Measurements from ENCODE around the gene GRAMD1B. TPM values are rescaled to one million over a fixed set of nuclear protein-coding genes. Genes with fewer than 3 reads are reported as not detected.
A peak's percentile ranks its signal among the peaks of the same experiment; 100 is the strongest.

The GRAMD1B gene
- total RNA-seq, 6 experiments from 2014 or later: 1.0 to 2.0 (median 1.5) TPM

GRCh38 chr11:123577081-123577598 is 147.1 kb downstream of the GRAMD1B start:
- 60% methylated on average over 28 of the region's 37 CpGs for WGBS (ENCODE audit: insufficient coverage, low coverage, low lambda C conversion rate, missing lambda C conversion rate)
- Histone ChIP-seq H3K27ac (no peak overlapping the region), H3K27me3 (no peaks in the 10 kb centered on the region), H3K9me3 (no peaks in the 10 kb centered on the region), H3K4me3 (no peak overlapping the region), H3K4me1 (no peaks in the 10 kb centered on the region), H3K36me3 (no peaks in the 10 kb centered on the region)
- TF ChIP-seq POLR2A (IDR thresholded peaks at IDR 0.05): no peak
- TF ChIP-seq, protein P1, sequence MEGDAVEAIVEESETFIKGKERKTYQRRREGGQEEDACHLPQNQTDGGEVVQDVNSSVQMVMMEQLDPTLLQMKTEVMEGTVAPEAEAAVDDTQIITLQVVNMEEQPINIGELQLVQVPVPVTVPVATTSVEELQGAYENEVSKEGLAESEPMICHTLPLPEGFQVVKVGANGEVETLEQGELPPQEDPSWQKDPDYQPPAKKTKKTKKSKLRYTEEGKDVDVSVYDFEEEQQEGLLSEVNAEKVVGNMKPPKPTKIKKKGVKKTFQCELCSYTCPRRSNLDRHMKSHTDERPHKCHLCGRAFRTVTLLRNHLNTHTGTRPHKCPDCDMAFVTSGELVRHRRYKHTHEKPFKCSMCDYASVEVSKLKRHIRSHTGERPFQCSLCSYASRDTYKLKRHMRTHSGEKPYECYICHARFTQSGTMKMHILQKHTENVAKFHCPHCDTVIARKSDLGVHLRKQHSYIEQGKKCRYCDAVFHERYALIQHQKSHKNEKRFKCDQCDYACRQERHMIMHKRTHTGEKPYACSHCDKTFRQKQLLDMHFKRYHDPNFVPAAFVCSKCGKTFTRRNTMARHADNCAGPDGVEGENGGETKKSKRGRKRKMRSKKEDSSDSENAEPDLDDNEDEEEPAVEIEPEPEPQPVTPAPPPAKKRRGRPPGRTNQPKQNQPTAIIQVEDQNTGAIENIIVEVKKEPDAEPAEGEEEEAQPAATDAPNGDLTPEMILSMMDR (IDR thresholded peaks at IDR 0.05): peak; percentile 66 to 90 (median 82)
- ATAC-seq (peak; percentile 75 to 86 (median 82)), DNase-seq (peak; percentile 71 to 79 (median 74))
- intact Hi-C loops (cut with DNase I): loop anchor here in 1 of 2 donors (5.0 to 10.0 kb wide), 2 partner anchors 62 to 130 kb away; no protein-coding TSS in a partner anchor

DNA sequence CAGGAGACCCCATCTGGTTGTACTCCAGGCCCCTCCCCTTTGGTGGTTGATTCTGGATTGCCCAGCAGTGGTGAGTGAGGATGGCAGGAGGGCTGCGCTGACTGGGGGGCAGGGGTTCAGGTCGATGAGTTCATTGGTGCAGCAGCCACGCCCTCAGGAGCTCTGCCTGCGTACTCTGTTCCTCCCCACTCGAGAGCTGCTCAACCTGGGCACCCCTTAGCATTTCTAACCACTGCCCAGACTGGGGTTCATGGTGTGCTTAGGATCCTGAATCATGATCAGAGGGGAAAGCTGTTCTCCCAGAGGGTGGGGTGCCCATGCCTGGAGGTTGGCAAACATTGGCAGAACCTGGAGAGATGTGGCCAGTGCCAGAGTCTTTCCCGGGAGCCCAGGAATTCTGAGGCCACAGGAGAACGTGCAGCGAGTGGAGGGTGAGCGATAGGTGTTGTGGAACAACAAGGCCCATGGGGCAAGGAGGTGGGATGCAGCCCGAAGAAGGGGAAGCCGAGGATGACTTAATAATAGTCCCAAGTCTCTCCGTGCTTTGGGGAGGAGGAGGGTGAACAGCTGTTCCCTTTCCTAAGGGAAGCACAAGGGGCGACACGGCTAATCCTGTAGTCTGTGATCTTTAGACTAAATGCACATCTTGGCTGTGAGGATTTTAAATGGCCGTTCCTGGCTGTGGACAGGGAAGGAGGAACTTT is 148.9 kb downstream of the GRAMD1B start:
- no peaks in the 10 kb centered on the region for H3K4me1 ChIP-seq
- H3K9me3 ChIP-seq: no peaks in the 10 kb centered on the region
- no peaks in the 10 kb centered on the region for H3K27me3 ChIP-seq
- intact Hi-C loops (cut with DNase I): loop anchor here in 1 of 2 donors (5.0 to 10.0 kb wide), 2 partner anchors 64 to 128 kb away; no protein-coding TSS in a partner anchor
- TF ChIP-seq POLR2A (IDR thresholded peaks at IDR 0.05): no peak
- TF ChIP-seq, protein P1 (IDR thresholded peaks at IDR 0.05): no peak
- no peak overlapping the region for H3K27ac ChIP-seq
- ATAC-seq: no peak
- DNase-seq: no peak
- no peaks in the 10 kb centered on the region for H3K36me3 ChIP-seq
- H3K4me3 ChIP-seq: no peak overlapping the region
- 31% methylated on average over 4 of the region's 15 CpGs for WGBS (ENCODE audit: insufficient coverage, low coverage, low lambda C conversion rate, missing lambda C conversion rate)

DNA sequence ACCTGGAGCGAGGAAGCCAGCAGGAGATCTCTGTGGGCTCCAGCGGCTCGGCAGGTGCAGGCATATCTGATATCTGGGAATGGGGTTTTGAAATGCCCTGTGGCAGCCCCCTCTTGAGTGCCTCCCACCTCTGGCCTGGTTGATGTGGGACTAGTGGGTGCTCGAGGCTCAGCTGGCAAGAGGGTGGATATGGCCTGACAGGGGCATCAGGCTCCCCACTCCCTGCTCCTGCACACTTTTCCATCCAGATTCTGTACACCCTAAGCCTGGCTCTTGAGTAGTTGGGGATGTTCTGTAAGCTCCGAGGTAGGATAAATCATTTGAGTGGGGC is 149.4 kb downstream of the GRAMD1B start:
- no peak overlapping the region for H3K4me3 ChIP-seq
- no peak overlapping the region for H3K27ac ChIP-seq
- intact Hi-C loops (cut with DNase I): loop anchor here in 1 of 2 donors (5.0 to 10.0 kb wide), 2 partner anchors 65 to 128 kb away; no protein-coding TSS in a partner anchor
- DNase-seq (no peak), ATAC-seq (no peak)
- no peaks in the 10 kb centered on the region for H3K36me3 ChIP-seq
- 51% methylated on average over 2 of the region's 5 CpGs for WGBS (ENCODE audit: insufficient coverage, low coverage, low lambda C conversion rate, missing lambda C conversion rate)
- H3K9me3 ChIP-seq: no peaks in the 10 kb centered on the region
- no peaks in the 10 kb centered on the region for H3K27me3 ChIP-seq
- TF ChIP-seq, protein P1 (IDR thresholded peaks at IDR 0.05): no peak
- no peak for TF ChIP-seq POLR2A (IDR thresholded peaks at IDR 0.05)
- H3K4me1 ChIP-seq: no peaks in the 10 kb centered on the region

DNA sequence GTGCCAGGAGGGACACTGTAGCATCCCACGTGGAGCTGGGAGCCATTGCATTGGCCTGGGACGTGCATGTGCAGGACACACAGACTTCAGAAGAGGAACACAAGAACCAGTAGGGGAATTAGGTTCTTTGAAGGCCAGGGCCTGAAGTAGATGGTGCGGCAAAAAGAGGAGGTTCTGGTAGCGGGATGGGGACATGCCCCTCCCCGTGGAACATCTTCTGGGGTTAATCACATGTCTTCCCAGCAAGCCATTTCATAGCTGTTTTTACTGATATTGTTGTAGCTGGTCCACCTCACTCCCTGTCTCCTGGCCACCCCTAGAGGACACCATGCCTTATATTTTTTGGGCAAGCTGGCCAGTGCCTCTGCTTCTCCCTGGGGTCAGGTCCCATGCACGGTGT is 150.1 kb downstream of the GRAMD1B start:
- intact Hi-C loops (cut with DNase I): loop anchor here in 1 of 2 donors (5.0 kb wide), 1 partner anchor 127 kb away; no protein-coding TSS in a partner anchor
- H3K9me3 ChIP-seq: no peaks in the 10 kb centered on the region

More for the DNA sequence above, 150.1 kb downstream of the GRAMD1B start:
- ATAC-seq (no peak), DNase-seq (no peak)
- Histone ChIP-seq H3K4me1 (no peaks in the 10 kb centered on the region), H3K27me3 (no peaks in the 10 kb centered on the region), H3K4me3 (no peak overlapping the region), H3K27ac (no peak overlapping the region), H3K36me3 (no peaks in the 10 kb centered on the region)
- TF ChIP-seq, protein P1 (IDR thresholded peaks at IDR 0.05): no peak
- no peak for TF ChIP-seq POLR2A (IDR thresholded peaks at IDR 0.05)
- WGBS (ENCODE audit: insufficient coverage, low coverage, low lambda C conversion rate, missing lambda C conversion rate): 63% methylated on average over 2 of the region's 6 CpGs
